ENCODE results near the gene DNMBP.
"Not testable (repeated sequence)": the region's sequence is repeated elsewhere in the genome, so short reads cannot be mapped to it uniquely, and the experiment has no call there.

Gene DNMBP

GRCh38 chr10:100004805-100005510, 4.8 kb downstream of the DNMBP start:
- peaks cover 46% of the 10 kb centered on the region for H3K4me1 Mint-ChIP-seq
- no peaks in the 10 kb centered on the region for H3K27me3 Mint-ChIP-seq
- no peak for DNase-seq
- no peaks in the 10 kb centered on the region for H3K9me3 Mint-ChIP-seq
- H3K4me3 Mint-ChIP-seq, result no peak overlapping the region
- ATAC-seq, result no peak
- no peak overlapping the region for H3K27ac Mint-ChIP-seq

GRCh38 chr10:100000109-100000644, 9.6 kb downstream of the DNMBP start:
- H3K4me3 Mint-ChIP-seq, result no peak overlapping the region
- no peak for ATAC-seq
- peaks cover 9% of the 10 kb centered on the region for H3K4me1 Mint-ChIP-seq
- H3K27ac Mint-ChIP-seq, result no peak overlapping the region
- no peak for DNase-seq
- no peaks in the 10 kb centered on the region for H3K27me3 Mint-ChIP-seq
- H3K9me3 Mint-ChIP-seq, result no peaks in the 10 kb centered on the region

- DNase-seq (no peak), ATAC-seq (no peak)
- H3K4me3 Mint-ChIP-seq, result no peak overlapping the region
- no peaks in the 10 kb centered on the region for H3K9me3 Mint-ChIP-seq
- peaks cover 12% of the 10 kb centered on the region for H3K4me1 Mint-ChIP-seq
- H3K27me3 Mint-ChIP-seq, result no peaks in the 10 kb centered on the region
- no peak overlapping the region for H3K27ac Mint-ChIP-seq
Measured at GRCh38 chr10:99999319-100000108, 10.2 kb downstream of the DNMBP start.

GRCh38 chr10:99998889-99999288, 10.9 kb downstream of the DNMBP start:
- peaks cover 18% of the 10 kb centered on the region for H3K4me1 Mint-ChIP-seq
- DNase-seq (no peak), ATAC-seq (no peak)
- H3K9me3 Mint-ChIP-seq, result no peaks in the 10 kb centered on the region
- no peaks in the 10 kb centered on the region for H3K27me3 Mint-ChIP-seq
- no peak overlapping the region for H3K4me3 Mint-ChIP-seq
- no peak overlapping the region for H3K27ac Mint-ChIP-seq

- ATAC-seq (no peak), DNase-seq (no peak)
- Mint-ChIP-seq H3K4me3 (no peak overlapping the region), H3K27ac (no peak overlapping the region), H3K27me3 (no peaks in the 10 kb centered on the region), H3K4me1 (peaks cover 25% of the 10 kb centered on the region), H3K9me3 (no peaks in the 10 kb centered on the region)
Measured at GRCh38 chr10:99996671-99997648, 12.8 kb downstream of the DNMBP start.

GRCh38 chr10:99995713-99996112, 14.0 kb downstream of the DNMBP start:
- Mint-ChIP-seq H3K9me3 (no peaks in the 10 kb centered on the region), H3K27ac (no peak overlapping the region), H3K4me3 (no peak overlapping the region), H3K27me3 (no peaks in the 10 kb centered on the region), H3K4me1 (peaks cover 25% of the 10 kb centered on the region)
- ATAC-seq (no peak), DNase-seq (no peak)

- Mint-ChIP-seq H3K27ac (no peak overlapping the region), H3K4me3 (no peak overlapping the region), H3K4me1 (peaks cover 25% of the 10 kb centered on the region), H3K27me3 (no peaks in the 10 kb centered on the region), H3K9me3 (no peaks in the 10 kb centered on the region)
- no peak for ATAC-seq
- DNase-seq, result no peak
Measured at GRCh38 chr10:99995269-99995668, 14.5 kb downstream of the DNMBP start.

GRCh38 chr10:99994801-99995200, 14.9 kb downstream of the DNMBP start:
- Mint-ChIP-seq H3K4me3 (peak overlapping the region in 1 of 2 donors; percentile 29), H3K27ac (no peak overlapping the region), H3K4me1 (peaks cover 25% of the 10 kb centered on the region), H3K9me3 (no peaks in the 10 kb centered on the region), H3K27me3 (no peaks in the 10 kb centered on the region)
- no peak for DNase-seq
- no peak for ATAC-seq

GRCh38 chr10:99993701-99994689, 15.8 kb downstream of the DNMBP start:
- Mint-ChIP-seq H3K9me3 (no peaks in the 10 kb centered on the region), H3K4me1 (peaks cover 25% of the 10 kb centered on the region), H3K27me3 (no peaks in the 10 kb centered on the region), H3K4me3 (peak overlapping the region; percentile 58 to 65), H3K27ac (peak overlapping the region; percentile 55 to 78)
- DNase-seq, result peak; percentile 57 to 75
- peak; percentile 99 for ATAC-seq

GRCh38 chr10:99985637-99986036, 24.1 kb downstream of the DNMBP start:
- not testable (repeated sequence) for DNase-seq, H3K9me3 Mint-ChIP-seq, H3K4me3 Mint-ChIP-seq, H3K4me1 Mint-ChIP-seq, H3K27ac Mint-ChIP-seq, ATAC-seq, H3K27me3 Mint-ChIP-seq

- ATAC-seq (no peak), DNase-seq (no peak)
- Mint-ChIP-seq H3K27me3 (no peaks in the 10 kb centered on the region), H3K9me3 (no peaks in the 10 kb centered on the region), H3K4me1 (peaks cover 6% of the 10 kb centered on the region), H3K4me3 (no peak overlapping the region), H3K27ac (no peak overlapping the region)
Measured at GRCh38 chr10:99984211-99985034, 25.3 kb downstream of the DNMBP start.

- Mint-ChIP-seq H3K27ac (no peak overlapping the region), H3K4me1 (peaks cover 6% of the 10 kb centered on the region), H3K27me3 (no peaks in the 10 kb centered on the region), H3K4me3 (no peak overlapping the region), H3K9me3 (no peaks in the 10 kb centered on the region)
- ATAC-seq (no peak), DNase-seq (no peak)
Measured at GRCh38 chr10:99983280-99983988, 26.3 kb downstream of the DNMBP start.

- Mint-ChIP-seq H3K9me3 (no peaks in the 10 kb centered on the region), H3K27me3 (no peaks in the 10 kb centered on the region), H3K4me3 (no peak overlapping the region), H3K4me1 (peaks cover 6% of the 10 kb centered on the region), H3K27ac (no peak overlapping the region)
- no peak for DNase-seq
- no peak for ATAC-seq
Measured at GRCh38 chr10:99982728-99983127, 27.0 kb downstream of the DNMBP start.
